Left renal pelvis (tissue), 4 donors: Measurements from ENCODE around the gene UBE2L6. TPM values are rescaled to one million over a fixed set of nuclear protein-coding genes. Genes with fewer than 3 reads are reported as not detected.
"Not testable (repeated sequence)": the region's sequence is repeated elsewhere in the genome, so short reads cannot be mapped to it uniquely, and the experiment has no call there.

Source experiments
- DNase-seq, 4 donors: peaks; one replicate each; pipeline ENCODE4 v3.0.0-alpha.2; 2013; ENCODE audit warnings: low read depth in 4 of 4, low spot score in 3 of 4
- polyA plus RNA-seq, 4 donors: library from polyadenylated mRNA; unstranded; fragments of 120-200 nt; gene quantifications; one replicate each; pipeline ENCODE4 v1.2.1, GENCODE V29; 2013; ENCODE audit not compliant: insufficient read length in 4 of 4

The UBE2L6 gene
- polyA plus RNA-seq, 4 donors = 36.5 to 46.7 (median 42.3) TPM

DNA sequence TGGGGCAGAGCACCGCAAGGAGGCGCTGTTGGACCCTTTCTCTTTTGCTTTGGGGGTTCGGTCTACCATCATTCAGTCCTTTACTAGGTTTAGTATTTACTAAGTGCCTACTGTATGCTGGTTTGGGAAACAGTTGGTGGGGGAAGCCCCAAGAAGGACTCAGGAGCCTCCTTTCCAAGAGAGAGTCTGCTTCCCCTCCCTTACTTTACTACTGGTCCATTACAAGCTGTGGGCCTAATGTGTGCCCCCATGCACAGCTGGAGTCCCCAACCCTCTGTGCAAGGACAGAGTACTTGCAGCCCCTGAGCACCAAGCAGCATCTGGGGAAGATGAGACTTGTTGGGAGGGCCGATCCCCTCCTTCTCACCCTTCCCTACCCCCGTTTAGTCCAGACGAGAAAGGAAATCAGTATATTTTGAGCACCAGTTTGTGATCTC is 876 bp upstream of the UBE2L6 start:
- DNase-seq = peak in 3 of 4 donors; percentile 52 to 71 (median 64)

DNA sequence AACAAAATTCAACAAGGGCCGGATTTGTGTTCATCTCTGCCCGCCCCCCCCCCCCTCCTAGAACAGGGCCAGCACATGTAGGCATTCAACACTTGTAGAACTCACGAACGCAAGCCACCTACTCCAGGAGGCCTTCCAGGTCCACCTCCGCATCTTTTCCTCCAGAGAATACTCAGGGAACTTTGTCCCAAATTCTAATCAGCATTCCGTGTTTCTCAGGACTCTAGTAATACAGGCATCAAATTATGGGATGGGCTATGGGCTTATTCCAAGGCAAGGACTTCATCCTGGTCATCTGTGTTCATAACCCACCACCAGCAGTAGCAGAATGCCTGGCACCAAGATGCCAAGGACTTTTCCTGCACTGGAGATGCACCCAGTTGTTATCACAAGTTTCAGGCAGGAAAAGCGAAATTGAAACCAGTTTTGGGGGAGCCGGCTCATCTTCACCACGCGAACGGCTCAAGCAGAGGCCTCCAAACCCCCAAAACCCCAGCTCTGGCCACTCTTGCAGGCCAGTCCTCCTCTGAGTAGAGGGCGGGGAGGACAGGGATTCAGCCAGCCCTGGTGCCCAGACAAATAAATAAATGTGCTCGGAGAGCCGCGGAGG is 462 bp downstream of the UBE2L6 start:
- DNase-seq = peak in 1 of 4 donors; percentile 16

DNA sequence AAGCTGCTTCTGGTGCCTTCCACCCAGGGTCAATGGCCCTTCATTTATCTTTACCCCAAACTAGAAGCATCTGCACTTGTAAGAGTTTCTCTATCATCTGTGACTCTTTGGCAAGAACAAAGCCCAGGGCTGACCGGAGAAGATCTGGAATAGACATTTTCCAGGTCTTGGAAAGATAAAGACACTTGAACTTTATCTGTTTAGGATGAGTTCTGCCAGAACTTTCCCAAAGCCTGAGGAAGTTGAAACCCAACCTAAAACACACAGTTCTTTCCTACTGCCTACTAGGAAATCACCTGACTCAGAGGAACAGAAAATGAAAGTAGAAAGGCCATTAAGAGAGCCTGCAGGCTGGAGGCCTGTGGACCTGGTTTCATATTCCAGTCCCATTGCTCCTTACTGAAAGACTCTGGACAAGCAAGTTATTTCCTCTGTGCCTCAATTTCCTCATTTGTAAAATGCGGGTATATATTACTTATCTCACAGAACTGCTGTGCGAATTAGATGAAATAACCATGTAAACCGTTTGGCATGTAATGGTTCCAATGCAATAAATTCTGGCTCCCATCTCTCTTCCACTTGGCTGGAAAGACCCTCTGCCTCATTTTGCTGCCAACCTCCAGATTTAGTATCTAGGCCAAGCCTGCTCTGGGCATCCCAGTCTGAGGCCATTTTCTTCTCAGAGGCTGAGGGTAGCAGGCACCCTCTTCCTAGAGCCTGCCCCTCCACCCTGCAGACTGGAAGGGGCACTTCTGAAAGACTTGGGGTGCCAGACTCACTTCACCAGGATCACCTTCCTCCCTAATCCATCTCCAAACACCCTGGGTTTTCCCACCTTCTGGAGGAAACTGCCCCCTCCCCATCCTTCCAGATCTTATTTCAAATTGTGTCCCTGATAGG is 1.2 kb downstream of the UBE2L6 start:
- DNase-seq = peak in 1 of 4 donors; percentile 12

DNA sequence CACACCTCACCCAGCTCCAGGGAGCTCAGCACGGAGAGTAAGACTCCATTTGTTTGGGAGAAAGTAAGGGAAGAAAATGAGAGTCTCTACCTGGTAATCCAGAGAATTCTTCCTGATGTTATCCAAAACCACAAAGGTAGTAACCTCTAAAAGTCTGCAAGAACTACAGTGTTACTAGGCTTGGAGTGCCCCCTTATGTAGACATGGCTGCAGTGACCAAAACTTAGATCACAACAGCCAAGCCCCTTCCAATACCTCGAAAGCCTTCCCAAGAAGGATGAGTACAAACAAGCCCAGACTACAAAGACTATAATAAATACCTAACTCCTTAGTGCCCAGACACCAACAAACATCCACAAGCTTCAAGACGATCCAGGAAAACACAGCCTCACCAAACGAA is 4.9 kb downstream of the UBE2L6 start:
- no peak for DNase-seq

DNA sequence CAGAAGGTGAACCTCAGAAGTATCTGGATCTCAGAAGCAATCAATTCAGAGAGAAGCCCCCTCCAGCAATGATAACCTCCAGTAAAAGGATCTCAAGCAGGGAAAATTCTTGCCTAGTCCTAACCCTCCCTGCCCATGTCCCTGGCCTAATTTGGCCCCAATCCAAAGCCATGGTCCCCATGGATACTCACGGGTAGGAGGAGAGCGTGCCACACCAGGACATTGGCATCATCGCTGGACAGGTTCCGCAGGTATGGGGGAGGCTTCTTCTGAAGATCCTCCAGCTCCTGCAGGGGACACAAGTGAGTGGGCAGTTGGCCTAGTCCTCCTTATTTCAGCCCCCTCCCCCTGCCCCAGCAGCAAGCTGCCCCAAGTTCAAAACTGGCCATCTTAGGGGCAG is 7.3 kb downstream of the UBE2L6 start:
- no peak for DNase-seq

DNA sequence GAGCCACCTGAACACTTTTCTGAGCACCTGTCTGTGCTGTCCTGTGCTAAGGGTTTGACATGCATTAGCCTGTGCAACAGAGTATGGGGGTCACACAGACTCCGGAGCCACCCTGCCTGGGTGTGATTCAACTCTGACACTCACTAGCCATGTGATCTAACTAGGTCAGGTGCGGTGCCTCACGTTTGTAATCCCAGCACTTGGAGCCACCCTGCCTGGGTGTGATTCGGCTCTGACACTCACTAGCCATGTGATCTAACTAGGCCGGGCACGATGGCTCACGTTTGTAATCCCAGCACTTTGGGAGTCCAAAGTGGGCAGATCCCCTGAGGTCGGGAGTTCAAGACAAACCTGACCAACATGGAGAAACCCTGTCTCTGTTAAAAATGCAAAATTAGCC is 11.4 kb downstream of the UBE2L6 start:
- DNase-seq = no peak

DNA sequence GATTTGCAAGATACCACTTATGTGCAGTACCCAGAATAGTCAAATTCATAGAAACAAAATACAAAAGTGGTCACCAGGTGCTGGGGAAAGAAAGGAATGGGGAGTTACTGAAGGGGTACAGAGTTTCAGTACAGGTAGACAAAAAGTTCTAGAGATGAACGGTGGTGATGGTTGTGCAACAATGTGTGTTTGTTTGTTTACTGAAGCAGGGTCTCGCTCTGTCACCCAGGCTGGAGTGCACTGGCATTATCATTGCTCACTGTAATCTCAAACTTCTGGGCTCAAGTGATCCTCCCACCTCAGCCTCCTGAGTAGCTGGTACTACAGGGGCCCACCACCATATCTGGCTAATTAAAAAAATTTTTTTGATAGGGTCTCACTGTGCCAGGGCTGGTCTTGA is 12.1 kb downstream of the UBE2L6 start:
- no peak for DNase-seq

DNA sequence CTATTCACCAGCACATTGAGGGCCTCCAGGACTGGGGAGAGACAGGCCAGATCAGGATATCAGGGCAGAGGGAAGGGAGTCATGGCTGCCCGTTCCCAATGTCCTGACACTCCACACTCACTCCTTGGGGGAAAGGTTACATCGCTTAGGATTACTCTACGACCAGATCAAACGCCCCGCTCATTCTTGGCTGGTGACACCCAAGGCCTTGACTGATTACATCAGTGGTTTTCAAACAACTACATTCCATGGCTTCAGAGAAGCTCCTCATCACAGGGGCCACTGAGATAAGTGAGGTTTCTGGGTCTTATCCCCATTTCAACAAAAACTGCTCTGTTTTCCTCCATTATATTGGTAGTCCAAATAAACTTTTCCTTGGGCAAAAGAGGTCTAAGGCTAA is 15.0 kb downstream of the UBE2L6 start:
- DNase-seq = no peak

DNA sequence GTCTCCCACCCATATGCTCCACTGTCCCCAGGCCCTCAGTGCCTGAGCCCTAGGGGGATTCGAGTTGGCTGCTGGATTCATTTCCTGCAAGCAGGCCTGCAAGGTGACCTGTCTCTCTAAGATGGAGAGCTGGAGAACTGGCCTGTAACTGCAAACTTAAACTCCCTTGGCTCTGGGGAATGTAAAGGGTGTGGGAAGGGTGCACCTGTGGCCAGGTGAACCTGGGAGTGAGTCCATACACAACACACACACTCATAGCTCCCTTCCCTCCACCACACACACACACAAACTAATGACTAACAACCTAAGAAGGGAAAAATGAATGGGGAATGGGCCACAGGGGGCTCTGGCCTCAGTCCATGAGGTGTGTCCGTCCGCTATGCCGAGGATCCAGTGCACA is 15.5 kb downstream of the UBE2L6 start:
- no peak for DNase-seq

DNA sequence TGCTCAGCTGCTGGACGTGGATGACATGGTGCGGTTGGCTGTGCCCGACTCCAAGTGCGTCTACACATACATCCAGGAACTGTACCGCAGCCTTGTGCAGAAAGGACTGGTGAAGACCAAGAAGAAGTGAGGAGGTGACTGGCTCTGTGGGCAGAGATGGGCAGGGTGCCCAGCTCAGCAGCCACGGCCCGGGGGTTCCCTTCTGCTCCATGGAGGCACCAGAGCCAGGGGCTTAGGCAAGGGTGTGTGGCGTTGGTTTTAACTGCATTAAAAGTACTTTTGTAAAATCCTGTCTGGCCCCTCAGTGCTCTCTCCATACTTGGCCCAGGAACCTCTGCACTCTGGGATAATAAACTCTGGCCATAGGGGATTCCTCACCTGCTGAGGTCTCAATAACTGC is 17.5 kb downstream of the UBE2L6 start:
- no peak for DNase-seq

DNA sequence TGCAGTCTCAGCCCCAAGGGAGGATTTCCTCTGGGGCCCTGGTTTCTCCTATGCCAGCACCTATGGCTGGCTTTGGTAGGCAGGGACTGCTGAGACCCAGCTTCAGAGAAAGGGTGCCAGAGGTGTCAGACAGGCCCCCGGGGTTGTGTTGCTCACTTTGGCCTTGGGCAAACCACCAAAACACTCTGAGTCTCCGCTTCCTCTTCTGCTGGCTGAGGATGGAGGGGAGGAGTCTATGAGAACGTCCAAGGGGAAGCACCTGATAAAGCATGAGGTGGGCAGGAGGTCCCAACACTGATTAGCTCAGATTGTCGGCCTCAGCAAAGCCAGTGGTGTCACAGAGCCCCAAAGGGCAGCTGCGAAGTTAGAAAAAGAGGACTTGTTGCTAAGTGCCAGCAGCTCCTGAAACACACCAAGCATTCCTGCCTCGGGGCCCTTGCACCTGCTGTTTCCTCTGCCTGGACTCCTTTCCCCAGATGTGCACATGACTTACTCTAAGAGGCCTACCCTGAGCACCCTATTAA is 19.6 kb downstream of the UBE2L6 start:
- no peak for DNase-seq

DNA sequence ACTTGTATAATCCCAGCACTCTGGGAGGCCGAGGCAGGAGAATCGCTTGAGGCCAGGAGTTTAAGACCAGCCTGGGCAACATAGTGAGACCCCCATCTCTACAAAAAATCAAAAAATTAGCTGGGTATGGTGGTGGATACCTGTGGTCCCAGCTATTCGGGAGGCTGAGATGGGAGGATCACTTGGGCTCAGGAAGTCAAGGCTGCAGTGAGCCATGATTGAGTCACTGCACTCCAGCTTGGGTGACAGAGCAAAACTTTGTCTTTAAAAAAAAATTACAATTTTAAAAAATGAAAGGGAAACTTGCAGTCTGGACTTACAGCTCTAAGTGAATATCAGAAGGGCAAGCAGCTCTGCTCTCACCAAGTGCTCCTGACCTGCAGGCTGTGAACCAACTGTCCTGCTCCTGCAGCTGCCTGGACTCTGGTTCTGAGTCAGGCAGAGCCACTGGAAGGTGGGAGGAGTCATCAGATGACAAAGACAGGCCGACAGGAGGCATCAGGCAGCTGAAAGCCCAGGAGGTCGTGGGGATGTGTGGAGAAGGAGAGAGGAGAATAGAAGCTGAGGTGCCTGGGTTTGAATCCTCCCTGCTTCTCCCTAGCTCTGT is 20.5 kb downstream of the UBE2L6 start:
- no peak for DNase-seq

DNA sequence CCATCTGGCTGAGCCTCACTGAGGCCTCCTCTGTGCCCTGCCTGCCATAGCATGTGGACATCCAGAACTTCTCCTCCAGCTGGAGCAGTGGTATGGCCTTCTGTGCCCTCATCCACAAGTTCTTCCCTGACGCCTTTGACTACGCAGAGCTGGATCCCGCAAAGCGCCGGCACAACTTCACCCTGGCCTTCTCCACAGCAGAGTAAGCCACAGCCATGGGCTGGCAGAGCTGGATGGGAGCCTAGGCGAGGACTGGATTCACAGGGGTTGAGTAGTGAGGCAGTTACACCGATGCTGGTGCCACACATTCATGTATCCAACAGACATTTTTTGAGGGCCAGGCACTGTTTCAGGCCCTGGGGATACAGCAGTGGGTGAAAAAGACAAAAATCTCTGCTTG is 21.0 kb downstream of the UBE2L6 start:
- DNase-seq = no peak

DNA sequence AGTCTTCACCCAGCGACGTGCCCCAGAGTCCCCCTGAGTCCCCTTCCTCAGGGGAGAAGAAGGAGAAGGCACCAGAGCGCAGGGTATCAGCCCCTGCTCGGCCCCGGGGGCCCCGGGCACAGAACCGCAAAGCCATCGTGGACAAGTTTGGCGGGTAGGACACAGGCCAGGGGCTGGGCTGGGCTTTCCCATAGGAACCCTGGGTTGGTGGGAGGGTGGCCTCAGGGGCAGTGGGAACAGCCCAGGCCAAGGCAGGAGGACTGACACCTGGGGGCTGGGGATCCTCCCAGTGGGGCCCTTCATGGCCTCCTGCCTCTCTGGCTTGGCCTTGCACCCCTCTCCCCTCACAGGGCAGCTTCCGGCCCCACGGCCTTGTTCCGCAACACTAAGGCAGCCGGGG is 21.6 kb downstream of the UBE2L6 start:
- no peak for DNase-seq

DNA sequence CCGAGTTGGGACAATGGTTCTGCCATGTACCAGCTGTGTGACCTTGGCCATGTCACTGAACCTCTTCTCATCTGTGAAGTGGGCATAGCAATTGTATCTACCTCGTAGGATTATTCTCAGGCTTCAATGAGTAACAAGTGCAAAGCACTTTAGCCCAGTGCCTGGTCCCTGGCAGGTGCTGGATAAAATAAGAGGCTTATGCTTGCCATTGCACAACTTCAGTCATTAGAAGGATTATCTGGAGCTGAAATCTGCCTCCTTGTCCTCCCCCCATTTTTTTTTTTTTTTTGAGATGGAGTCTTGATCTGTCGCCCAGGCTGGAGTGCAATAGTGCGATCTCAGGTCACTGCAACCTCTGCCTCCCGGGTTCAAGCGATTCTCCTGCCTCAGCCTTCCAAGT is 22.9 kb downstream of the UBE2L6 start:
- no peak for DNase-seq

DNA sequence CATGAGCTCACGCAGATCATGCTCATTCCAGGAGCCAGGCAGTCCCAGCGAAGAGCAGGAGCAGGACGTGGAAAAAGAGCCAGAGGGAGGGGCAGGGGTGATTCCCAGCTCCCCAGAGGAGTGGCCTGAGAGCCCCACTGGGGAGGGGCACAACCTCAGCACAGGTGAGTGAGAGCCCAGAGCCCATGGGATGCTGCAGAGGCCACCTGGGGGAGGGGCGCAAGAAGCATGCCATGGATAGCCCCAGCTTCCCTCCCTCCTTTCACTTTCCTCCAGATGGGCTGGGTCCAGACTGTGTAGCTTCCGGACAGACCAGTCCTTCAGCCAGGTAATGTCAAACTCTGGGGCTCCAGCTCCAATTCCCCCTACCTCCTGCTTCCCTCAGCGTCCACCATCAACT is 23.9 kb downstream of the UBE2L6 start:
- DNase-seq = no peak

DNA sequence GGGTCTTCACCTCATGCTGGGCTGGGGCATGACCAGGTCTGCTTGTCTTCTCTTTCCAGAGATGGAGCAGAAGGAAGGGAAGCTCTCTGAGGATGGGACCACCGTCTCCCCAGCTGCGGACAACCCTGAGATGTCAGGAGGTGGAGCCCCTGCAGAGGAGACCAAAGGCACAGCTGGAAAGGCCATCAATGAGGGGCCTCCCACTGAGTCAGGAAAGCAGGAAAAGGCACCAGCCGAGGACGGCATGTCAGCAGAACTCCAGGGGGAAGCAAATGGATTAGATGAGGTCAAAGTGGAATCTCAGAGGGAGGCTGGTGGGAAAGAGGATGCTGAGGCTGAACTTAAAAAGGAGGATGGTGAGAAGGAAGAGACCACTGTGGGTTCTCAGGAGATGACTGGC is 24.9 kb downstream of the UBE2L6 start:
- DNase-seq = no peak

DNA sequence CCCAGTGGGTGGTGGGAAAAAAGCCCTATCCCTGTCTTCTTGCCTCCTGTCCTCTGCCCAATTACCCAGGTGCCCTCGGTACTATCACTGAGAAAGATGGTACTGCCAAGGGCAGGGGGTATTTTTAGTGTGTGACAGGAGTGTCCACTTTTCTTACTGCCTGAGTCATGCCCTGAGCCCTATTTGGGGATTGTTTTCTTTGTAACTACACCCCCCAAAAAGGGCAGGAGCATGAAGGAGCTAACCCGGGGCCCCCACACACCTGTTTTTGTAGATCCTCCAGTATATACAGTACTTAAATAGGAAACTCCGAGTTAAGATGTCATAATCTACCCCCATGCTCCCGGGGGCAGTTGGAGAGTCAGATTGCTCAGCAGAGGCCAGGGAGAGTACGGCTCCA is 26.3 kb downstream of the UBE2L6 start:
- DNase-seq = no peak

DNA sequence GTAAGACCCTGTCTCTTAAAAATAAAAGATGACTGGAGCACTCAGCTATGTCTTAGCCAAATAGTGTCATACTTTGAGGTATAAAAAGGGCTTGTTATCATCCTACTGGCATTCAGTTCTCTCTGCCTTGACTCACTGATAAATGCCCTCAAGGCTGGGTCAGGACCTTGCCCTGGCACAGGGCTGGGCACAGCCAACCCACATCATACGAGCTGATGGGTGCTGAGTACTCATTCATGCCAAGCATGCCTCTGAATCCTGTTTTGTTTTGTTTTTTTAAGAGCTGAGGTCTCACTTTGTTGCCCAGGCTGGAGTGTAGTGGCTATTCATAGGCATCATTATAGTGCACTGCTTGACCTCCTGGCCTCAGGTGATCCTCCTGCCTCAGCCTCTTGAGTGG is 28.1 kb downstream of the UBE2L6 start:
- no peak for DNase-seq

DNA sequence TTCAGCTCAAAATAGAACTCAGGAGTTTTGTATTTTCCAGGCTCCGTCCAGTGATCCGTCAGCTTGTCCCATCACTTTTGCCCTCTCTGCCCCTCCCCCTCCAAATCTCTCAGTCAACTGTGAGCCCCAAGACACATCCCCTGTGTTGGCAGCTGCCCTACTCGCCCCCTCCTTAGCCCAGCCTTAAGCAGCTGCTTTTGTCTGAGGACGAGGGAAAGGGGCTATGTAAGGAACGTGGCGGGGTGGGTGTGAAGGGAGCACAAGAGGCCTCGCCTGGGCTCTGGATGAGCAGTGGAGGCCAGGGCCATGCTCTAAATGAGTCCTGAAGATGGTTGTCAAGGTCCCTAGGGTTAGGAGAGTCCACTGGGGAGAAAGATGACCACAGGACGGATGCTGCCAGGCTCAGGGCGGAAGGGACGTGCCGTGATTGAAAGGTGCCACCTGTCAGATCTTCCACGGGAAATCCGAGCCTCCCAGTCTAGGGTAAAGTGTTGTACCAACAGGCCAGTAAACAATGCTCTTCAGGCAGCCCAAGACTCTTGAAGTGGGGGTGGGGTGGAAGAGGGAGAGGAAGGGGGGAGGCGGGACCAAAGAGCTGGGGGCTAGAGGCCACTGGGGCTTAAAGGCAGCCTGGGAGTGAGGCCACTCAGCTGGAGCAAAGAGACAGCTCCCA is 30.4 kb downstream of the UBE2L6 start, which contains the start of gene SMTNL1:
SMTNL1 (plus strand) TSS at position 649 of the 673 bp plus-strand sequence. CDS start 5,048 bp downstream, outside the sequence.
- DNase-seq = no peak

DNA sequence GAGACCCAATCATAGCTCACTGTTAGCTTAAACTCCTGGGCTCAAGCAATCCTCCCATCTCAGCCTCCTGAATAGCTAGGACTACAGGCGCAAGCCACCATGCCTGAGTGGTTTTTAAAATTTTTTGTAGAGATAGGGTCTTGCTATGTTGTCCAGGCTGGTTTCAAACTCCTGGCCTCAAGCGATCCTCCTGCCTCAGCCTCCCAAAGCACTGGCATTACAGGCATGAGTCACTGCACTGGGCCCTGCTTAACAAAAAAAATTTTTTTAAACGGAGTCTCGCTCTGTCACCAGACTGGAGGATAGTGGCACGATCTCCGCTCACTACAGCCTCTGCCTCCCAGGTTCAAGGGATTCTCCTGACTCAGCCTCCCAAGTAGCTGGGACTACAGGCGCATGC is 33.0 kb downstream of the UBE2L6 start:
- DNase-seq = not testable (repeated sequence)
